ENCODE data around the gene CD34.

DNA sequence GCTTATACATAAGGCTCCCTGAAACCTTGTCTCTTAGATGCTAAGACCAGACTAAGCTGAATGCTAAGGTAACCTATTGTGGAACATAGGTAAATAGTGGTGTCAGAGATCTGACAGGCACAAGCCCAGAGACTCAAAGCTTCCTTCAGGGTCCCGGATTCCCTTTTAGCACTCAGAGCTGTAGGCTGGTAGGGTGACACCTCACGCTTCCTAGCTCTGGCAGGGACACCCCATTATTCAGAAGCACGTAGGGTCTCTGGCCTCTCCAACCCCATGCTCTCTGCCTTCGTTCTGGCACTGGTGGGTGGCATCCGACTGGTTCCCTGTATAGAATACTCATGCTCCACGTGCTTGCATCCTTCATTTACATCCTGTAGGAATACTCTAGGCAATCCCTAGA lies 68.4 kb downstream of the CD34 start:
- TF ChIP-seq, protein P1, sequence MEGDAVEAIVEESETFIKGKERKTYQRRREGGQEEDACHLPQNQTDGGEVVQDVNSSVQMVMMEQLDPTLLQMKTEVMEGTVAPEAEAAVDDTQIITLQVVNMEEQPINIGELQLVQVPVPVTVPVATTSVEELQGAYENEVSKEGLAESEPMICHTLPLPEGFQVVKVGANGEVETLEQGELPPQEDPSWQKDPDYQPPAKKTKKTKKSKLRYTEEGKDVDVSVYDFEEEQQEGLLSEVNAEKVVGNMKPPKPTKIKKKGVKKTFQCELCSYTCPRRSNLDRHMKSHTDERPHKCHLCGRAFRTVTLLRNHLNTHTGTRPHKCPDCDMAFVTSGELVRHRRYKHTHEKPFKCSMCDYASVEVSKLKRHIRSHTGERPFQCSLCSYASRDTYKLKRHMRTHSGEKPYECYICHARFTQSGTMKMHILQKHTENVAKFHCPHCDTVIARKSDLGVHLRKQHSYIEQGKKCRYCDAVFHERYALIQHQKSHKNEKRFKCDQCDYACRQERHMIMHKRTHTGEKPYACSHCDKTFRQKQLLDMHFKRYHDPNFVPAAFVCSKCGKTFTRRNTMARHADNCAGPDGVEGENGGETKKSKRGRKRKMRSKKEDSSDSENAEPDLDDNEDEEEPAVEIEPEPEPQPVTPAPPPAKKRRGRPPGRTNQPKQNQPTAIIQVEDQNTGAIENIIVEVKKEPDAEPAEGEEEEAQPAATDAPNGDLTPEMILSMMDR (IDR thresholded peaks at IDR 0.05; ENCODE audit: low read depth, low read length): no peak
- no peak for TF ChIP-seq POLR2A (IDR thresholded peaks at IDR 0.05; ENCODE audit: extremely low read depth, insufficient read length)

Data from NB4 (cell line).